GM18951 (cell line): Measurements from ENCODE around the gene GATAD2A.

Source experiments
- POLR2A ChIP-seq: IDR thresholded peaks from 4 replicates; pipeline ENCODE4 v1.6.1; 2011; ENCODE audit warnings: mild to moderate bottlenecking; ENCODE audit not compliant: insufficient read length, insufficient read depth; ENCODE audit errors: extremely low read depth
- in situ Hi-C: fragments of 300-500 bp; cut with MboI; formaldehyde crosslinking; loops from one replicate; pipeline ENCODE4 v1.12.0; 2022; ENCODE audit warnings: low sequenced_read_pairs, mixed read lengths, inconsistent platforms; ENCODE audit not compliant: unreplicated experiment

GATAD2A gene

DNA sequence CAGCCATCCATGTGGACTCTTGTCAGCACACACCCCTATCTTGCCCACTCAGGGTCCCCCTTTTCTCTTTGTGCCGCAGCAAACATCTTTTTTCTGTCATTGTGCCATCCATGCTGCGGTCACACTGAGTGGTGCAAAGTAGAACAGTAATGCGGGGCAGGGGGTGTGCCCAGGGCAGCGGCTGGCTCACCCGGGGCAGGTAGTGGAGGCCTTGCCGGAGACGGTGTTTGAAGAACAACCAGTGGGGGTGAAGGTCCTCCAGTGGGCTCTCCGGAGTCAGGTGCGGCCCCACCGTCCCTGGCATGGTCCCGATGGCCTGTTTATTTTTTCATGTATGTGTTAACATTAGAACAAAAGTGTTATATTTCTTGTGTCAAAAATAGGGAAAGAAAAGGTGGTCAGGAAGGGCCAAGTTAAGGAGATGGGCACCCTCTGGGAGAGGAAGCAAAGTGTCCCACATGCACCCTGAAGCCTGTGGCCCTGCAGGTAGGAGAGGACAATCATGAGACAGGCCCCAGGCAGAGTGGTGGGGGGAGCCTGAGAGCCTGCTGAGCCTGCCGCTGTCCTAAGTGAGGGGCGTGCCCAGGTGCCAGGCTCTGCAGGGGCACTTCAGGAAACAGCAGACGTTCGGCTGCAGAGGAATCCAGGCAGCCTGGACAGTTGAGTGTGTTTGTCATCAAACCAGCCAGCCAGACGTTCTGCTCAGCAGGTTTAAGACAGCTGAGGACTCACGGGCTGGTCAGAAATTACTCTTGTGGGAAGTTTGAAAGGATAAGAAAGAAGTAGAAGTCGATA is 97.5 kb downstream of the GATAD2A start:
- in situ Hi-C loops = no loop called here
- no peak for TF ChIP-seq POLR2A

GRCh38 chr19:19504754-19505668 is 99.5 kb downstream of the GATAD2A start:
- in situ Hi-C loops = no loop called here
- TF ChIP-seq POLR2A = no peak

DNA sequence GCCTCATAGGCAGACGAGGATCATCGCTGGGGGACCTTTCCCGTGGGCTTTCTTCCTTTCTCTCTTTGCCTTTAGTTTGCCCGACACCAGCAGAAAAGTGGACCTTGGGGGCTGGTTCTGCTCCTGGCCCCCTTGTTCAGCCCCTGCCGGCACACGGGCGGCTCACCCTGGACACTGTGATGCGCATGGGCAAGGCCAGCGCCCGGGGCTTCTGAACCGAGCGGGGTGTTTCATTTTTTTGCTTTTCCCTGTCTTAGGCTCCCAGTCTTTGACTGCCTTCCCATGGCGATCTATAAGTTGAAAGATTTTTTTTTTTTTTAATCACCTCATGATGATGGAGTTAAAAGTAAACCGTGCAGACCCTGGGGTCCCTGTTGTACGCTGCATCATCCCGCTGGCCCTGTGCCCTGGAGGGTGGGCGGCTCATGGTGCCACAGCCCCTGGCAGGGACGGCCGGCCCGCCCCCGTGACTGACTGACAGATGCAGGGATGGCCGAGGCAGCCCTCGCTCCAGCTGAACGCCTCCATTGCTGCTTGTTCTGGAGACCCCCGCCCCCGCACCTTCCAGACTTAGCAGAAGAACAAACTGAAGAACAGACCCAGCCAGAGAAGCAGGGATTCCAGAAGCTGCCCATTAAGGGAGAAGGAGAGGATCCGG is 100.3 kb downstream of the GATAD2A start:
- TF ChIP-seq POLR2A = no peak
- in situ Hi-C loops = no loop called here

DNA sequence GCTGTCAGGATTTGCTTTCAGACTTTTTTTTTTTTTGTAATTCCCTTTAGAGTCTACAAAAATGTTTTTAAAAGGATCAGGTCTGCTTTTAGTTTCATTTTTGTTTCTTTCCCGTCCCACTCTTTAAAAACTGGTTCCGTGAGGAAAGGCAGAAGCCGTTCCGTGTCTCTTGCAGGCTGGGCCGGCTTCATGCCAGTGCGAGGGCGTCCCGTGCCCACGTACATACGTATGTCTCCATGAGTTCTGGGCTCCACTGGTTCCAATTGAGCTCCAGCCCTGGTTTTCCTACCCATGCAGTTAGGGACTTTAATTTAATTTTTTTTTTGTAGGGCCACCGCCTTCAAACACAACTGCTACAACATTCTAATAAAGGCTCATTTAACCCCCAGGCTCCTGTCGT is 101.1 kb downstream of the GATAD2A start:
- no peak for TF ChIP-seq POLR2A

DNA sequence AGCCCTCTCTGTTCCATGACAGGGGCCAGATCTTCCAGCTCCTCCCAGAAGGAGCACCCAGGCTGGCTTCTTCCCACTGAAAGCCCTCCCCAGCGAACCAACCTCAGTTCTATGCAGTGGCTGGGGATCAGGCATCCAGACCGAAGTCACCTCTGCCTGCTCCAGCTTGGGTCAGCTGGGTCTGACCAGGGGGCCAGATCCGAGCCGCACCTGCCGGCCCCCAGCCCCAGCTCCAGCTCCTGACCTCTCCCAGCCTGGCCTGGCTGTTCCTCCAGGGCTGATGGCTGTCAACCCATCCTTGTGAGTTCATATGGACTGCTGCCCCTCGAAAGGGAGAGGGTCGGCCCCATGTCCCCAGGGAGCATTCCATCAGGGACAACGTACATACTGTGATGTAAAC is 101.9 kb downstream of the GATAD2A start:
- in situ Hi-C loops = no loop called here
- no peak for TF ChIP-seq POLR2A

More for the DNA sequence above, 101.1 kb downstream of the GATAD2A start:
- in situ Hi-C loops = no loop called here

DNA sequence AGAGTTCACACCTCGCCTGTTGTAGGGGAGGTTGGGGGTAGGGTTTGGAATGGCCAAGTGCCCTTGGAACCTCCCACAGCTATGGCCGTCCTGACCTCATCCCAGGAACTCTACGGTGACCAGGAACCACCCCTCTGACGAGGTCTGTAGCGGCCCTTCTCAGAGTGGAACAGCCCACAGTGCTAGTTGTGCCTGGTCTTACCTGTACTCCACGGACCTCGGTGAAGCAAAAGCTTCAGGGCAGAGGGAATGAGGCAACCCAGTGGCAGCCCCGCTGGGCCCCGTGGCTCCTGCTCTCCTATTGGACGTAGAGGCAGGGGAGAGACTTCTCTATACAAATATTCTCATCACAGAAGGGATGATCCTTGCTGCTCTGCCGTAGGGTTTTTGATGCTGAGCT is 102.7 kb downstream of the GATAD2A start:
- in situ Hi-C loops = no loop called here
- TF ChIP-seq POLR2A = no peak

DNA sequence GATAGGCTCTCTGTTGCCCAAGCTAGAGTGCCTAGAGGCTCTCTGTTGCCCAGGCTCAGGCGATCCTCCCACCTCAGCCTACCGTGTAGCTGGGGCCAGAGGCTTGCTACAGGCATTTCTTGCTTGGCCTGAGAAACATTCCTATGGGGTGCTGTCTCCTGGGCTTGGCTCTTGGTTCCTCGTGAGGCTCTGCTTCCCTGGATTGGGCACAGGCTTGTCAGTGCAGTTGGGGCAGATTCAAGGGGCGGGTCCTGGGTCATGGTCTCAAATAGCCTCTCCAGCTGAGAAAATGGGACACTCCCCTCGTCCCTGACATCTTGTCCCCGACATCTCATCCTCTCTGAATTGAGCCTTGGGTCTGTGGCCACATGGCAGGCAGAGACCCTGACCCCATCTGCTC is 105.0 kb downstream of the GATAD2A start:
- in situ Hi-C loops = no loop called here
- no peak for TF ChIP-seq POLR2A

DNA sequence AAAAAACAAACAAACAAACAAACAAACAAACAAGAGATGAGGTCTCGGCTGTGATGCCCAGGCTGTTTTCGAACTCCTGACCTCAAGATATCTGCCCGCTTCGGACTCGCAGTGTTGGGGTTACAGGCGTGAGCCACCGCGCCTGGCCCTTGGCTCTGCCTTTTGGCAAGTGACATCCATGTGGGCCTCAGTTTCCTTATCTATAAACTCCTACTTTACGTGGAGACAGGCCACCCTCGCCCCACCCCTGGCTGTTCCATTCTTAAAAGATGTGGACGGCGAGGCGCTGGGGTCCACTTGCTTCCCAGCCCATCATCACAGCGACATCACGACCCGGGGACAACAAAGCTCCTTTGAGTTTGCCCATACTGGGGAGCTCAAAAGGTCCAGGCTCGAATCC is 108.2 kb downstream of the GATAD2A start:
- TF ChIP-seq POLR2A = no peak
- in situ Hi-C loops = no loop called here

GRCh38 chr19:19514215-19514657 is 108.8 kb downstream of the GATAD2A start:
- TF ChIP-seq POLR2A = no peak
- in situ Hi-C loops = no loop called here

GRCh38 chr19:19514881-19515641 is 109.6 kb downstream of the GATAD2A start, which contains the start of gene TSSK6:
TSS of gene TSSK6 (minus strand) at chr19:19515548. CDS start at chr19:19515427, 121 bp downstream.
- in situ Hi-C loops = no loop called here
- no peak for TF ChIP-seq POLR2A

- in situ Hi-C loops = no loop called here
- TF ChIP-seq POLR2A = peak; percentile 90
Measured at GRCh38 chr19:19515642-19516519, 110.4 kb downstream of the GATAD2A start, which contains the start of gene NDUFA13. TSS of gene NDUFA13 (plus strand) at chr19:19516225. CDS start at chr19:19516239, 14 bp downstream.

- in situ Hi-C loops = no loop called here
- TF ChIP-seq POLR2A = no peak
Measured at GRCh38 chr19:19517235-19517619, 111.8 kb downstream of the GATAD2A start.

DNA sequence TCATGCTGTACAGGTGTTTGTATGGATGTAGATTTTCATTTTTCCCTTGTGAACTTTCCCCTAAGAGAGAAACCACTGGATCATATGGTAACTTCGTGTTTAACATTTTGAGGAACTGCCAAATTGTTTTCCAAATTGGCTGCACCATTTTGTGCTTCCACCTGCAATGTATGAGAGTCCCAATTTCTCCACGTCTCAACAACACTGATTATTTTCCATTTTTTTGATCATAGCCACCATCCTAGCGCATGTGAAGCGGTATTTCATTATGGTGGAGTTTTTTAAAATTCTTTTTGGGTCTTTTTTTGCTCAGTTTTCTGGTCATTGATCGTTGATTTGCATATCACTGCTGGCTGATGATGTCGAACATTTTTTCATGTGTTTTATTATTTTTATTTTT is 115.5 kb downstream of the GATAD2A start:
- in situ Hi-C loops = no loop called here

More for the DNA sequence above, 115.5 kb downstream of the GATAD2A start:
- TF ChIP-seq POLR2A = no peak
